Esophagus (tissue), 2 donors: Measurements from ENCODE around the gene TBPL2. TPM values are rescaled to one million over a fixed set of nuclear protein-coding genes. Genes with fewer than 3 reads are reported as not detected.
"Not testable (repeated sequence)": the region's sequence is repeated elsewhere in the genome, so short reads cannot be mapped to it uniquely, and the experiment has no call there.

Experiments
- H3K27ac ChIP-seq, 2 donors: one replicate each; pipeline ENCODE4 v1.5.1; 2013; ENCODE audit warnings: low read depth in 2 of 2, mild to moderate bottlenecking in 2 of 2, inconsistent platforms in 1 of 2, low read length in 1 of 2, moderate library complexity in 1 of 2
- H3K27me3 ChIP-seq, 2 donors: one replicate each; pipeline ENCODE4 v1.6.1; 2013; ENCODE audit warnings: low read length in 2 of 2, control low read depth in 1 of 2, mild to moderate bottlenecking in 1 of 2; ENCODE audit not compliant: insufficient read depth in 2 of 2, control insufficient read depth in 1 of 2
- H3K36me3 ChIP-seq, 2 donors: one replicate each; pipeline ENCODE4 v1.6.1; 2013; ENCODE audit warnings: low read length in 1 of 2; ENCODE audit not compliant: control insufficient read depth in 2 of 2, insufficient read depth in 2 of 2
- H3K4me1 ChIP-seq, 2 donors: one replicate each; pipeline ENCODE4 v1.6.1; 2013; ENCODE audit warnings: low read length in 1 of 2; ENCODE audit not compliant: control insufficient read depth in 2 of 2, insufficient read depth in 2 of 2
- H3K4me3 ChIP-seq, 2 donors: one replicate each; pipeline ENCODE4 v1.5.1; 2013; ENCODE audit warnings: low read length in 2 of 2, mild to moderate bottlenecking in 2 of 2, low read depth in 1 of 2, moderate library complexity in 1 of 2
- H3K9me3 ChIP-seq, 2 donors: one replicate each; pipeline ENCODE4 v1.6.1; 2013; ENCODE audit warnings: mild to moderate bottlenecking in 2 of 2, low read depth in 1 of 2, low read length in 1 of 2, moderate library complexity in 1 of 2; ENCODE audit not compliant: control insufficient read depth in 2 of 2, insufficient read depth in 1 of 2
- WGBS, 2 donors: extraction: QIAGEN DNeasy Blood & Tissue Kit; methylation state at CpG; one replicate each; pipeline ENCODE4 v1.1.7; 2013; 5-methylcytosine and 5-hydroxymethylcytosine counted together
- polyA plus RNA-seq, 2 donors: library from polyadenylated mRNA; stranded (reverse); fragments of 200-250 nt; gene quantifications; one replicate each; pipeline ENCODE4 v1.2.3, GENCODE V29; 2013
- donor health status: healthy with polysubstance abuse.
- donor health status: Bipolar disorder and iron deficiency.

TBPL2 gene
- polyA plus RNA-seq, 2 donors, result not detected

DNA sequence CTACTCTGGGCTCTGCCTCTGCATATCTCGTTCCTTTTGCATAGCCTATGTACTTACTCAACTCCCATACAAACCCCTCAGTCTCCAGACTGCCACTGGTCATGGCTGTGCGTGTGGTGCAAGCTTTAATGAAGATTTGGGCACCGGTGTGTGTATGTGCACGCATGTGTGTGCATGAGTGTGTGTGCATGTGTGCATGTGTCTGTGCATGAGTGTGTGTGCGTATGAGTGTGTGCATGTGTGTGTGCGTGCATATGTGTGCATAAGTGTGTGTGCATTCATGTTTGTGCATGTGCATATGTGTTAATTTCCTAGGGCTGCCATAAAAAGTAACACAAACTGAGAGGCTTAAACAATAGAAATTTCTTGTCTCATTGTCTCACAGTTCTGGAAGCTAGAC is 17.1 kb upstream of the TBPL2 start:
- 85 to 92% methylated on average over 6 of the region's 6 CpGs for WGBS, 2 donors

DNA sequence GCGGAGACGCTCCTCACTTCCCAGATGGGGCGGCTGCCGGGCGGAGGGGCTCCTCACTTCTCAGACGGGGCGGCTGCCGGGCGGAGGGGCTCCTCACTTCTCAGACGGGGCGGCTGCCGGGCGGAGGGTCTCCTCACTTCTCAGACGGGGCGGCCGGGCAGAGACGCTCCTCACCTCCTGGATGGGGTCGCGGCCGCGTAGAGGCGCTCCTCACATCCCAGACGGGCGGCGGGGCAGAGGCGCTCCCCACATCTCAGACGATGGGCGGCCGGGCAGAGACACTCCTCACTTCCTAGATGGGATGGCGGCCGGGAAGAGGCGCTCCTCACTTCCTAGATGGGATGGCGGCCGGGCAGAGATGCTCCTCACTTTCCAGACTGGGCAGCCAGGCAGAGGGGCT is 16.0 kb upstream of the TBPL2 start:
- not testable (repeated sequence) for H3K4me3 ChIP-seq, H3K27me3 ChIP-seq, H3K9me3 ChIP-seq, H3K36me3 ChIP-seq, H3K4me1 ChIP-seq, H3K27ac ChIP-seq
- 93 to 94% methylated on average over 16 to 28 of the region's 34 CpGs for WGBS, 2 donors

More for the DNA sequence above, 17.1 kb upstream of the TBPL2 start:
- H3K4me1 ChIP-seq, result peaks cover 5 to 6% of the 10 kb centered on the region in 2 donors
- no peaks in the 10 kb centered on the region for H3K36me3 ChIP-seq
- H3K27me3 ChIP-seq, result no peaks in the 10 kb centered on the region
- H3K9me3 ChIP-seq, result peaks cover 0 to 3% of the 10 kb centered on the region in 2 donors
- no peak overlapping the region for H3K4me3 ChIP-seq
- H3K27ac ChIP-seq, result no peak overlapping the region

DNA sequence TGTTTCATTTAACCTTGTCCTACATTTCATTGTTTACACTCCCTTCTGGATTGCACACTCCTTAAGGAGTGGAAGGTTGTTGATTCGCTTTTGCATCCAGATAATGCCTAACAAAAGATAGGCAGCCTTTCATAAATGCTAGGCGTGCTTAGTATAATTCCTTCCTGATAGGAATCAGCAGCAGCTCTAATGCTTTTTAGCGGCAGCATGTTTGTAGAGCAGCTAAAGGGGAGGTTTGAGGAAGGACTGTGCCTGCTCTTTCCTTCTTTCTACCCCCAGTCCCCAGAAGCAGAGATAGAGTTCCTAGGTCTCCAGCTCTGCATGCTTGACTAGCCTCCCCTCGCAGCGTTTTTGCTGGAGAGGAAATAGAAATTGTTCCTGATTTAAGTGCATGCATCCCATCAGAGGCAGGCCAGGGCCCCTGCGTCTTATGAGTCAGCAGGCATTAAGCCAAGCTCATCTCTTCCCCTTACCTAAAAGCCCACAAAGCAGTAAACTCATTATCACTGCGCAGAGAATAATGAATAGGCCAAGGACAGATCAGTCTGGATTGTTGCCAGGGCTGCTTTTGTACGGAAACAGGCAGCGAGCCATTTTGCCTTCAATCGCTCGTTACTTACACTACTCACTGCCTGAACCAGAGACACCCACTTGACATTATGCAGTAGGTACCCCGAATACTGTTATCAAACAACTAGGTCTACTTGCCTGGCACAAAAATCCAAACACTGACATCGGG is 14.0 kb upstream of the TBPL2 start:
- peak overlapping the region in 1 of 2 donors; percentile 11 for H3K27ac ChIP-seq
- H3K4me3 ChIP-seq, result no peak overlapping the region
- H3K36me3 ChIP-seq, result no peaks in the 10 kb centered on the region
- H3K4me1 ChIP-seq, result peaks cover 5 to 6% of the 10 kb centered on the region in 2 donors
- 18% methylated on average over 13 of the region's 13 CpGs for WGBS, 2 donors
- peaks cover 0 to 3% of the 10 kb centered on the region in 2 donors for H3K9me3 ChIP-seq
- no peaks in the 10 kb centered on the region for H3K27me3 ChIP-seq

DNA sequence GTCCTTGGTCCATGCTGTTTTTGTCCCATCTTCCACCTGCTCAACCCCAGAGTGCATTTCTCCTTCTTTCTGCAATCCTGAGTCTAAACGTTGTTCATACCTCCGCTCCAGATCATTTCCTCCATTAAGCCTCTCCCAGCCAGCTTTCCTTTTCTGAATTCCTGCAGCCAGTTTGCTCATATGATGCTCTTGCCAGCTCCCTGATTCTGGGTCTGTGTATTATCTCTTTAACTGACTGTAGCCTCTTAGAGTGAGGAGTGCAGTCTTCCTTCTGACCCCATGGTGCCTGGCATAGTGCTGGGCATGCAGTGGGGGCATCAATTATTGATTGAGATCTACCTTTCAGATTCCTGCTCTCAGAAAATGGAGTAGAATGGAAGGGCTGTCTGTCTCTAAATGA is 11.5 kb upstream of the TBPL2 start:
- no peaks in the 10 kb centered on the region for H3K9me3 ChIP-seq
- H3K4me1 ChIP-seq, result peaks cover 5 to 8% of the 10 kb centered on the region in 2 donors
- H3K36me3 ChIP-seq, result no peaks in the 10 kb centered on the region
- H3K27ac ChIP-seq, result no peak overlapping the region
- H3K27me3 ChIP-seq, result no peaks in the 10 kb centered on the region
- 48 to 52% methylated on average over 2 of the region's 2 CpGs for WGBS, 2 donors
- no peak overlapping the region for H3K4me3 ChIP-seq

DNA sequence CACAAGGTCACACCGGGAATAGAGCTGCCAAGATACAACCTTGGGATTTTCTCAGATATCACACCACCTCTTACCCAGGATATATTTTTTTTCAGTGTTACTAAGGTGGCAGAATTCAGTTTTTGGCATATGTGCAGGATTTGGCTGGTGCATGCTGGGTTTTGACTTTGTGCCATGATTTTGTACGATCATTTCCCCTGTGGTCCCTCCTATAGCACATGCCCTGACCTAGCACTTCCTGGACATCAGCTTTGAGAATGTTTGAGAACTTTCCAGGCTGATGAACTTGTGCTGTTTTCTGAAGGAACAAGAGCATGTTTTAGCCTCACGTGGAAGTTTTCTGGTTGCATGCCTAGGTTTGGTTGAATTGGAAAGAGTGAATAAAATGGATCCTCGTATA is 11.0 kb upstream of the TBPL2 start:
- no peaks in the 10 kb centered on the region for H3K9me3 ChIP-seq
- 31% methylated on average over 4 of the region's 4 CpGs for WGBS, 2 donors
- H3K27ac ChIP-seq, result peak overlapping the region in 1 of 2 donors; percentile 16
- H3K27me3 ChIP-seq, result no peaks in the 10 kb centered on the region
- peaks cover 5 to 8% of the 10 kb centered on the region in 2 donors for H3K4me1 ChIP-seq
- H3K4me3 ChIP-seq, result no peak overlapping the region
- no peaks in the 10 kb centered on the region for H3K36me3 ChIP-seq

DNA sequence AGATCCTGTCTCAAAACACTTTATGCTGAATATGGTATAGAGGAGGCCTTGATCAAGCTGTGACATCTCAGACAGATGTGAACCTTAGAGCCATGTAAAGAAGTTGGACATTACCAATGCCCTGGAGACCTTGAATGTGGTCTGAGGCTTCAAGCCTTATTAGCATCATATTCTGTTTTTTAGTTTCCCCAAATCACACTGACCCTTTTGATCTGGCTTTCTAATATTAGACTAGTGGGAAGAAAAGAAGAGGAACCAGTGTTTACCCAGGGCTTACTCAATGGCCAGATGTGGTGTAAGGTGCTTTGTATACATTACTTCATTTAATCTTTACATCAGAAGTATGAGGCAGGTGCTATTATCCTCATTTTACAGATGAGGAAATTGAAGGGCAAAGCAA is 10.6 kb upstream of the TBPL2 start:
- Histone ChIP-seq H3K27me3 (no peaks in the 10 kb centered on the region), H3K36me3 (no peaks in the 10 kb centered on the region), H3K9me3 (no peaks in the 10 kb centered on the region), H3K4me1 (peaks cover 5 to 8% of the 10 kb centered on the region in 2 donors), H3K27ac (no peak overlapping the region), H3K4me3 (no peak overlapping the region)

DNA sequence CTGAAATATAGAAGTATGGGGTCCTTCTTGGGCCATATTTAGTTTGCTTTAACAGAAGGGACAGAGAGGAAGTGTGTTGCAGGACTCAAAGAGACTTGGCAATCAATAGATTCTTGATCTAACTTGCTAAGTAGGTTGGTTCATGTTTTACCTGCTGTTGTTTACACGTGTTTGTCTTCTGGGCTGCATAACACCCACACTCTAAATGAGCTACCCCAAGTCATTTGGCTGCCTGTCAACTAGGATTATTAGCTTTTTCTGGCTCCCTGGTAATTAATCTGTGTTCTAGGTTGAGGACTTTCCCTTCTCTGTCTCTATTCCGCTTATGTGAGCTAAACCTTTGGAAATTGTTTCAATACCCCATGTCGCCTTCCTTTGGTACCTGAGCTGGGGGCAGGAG is 10.1 kb upstream of the TBPL2 start:
- Histone ChIP-seq H3K27me3 (no peaks in the 10 kb centered on the region), H3K36me3 (no peaks in the 10 kb centered on the region), H3K9me3 (no peaks in the 10 kb centered on the region), H3K4me1 (peaks cover 5 to 8% of the 10 kb centered on the region in 2 donors), H3K4me3 (no peak overlapping the region), H3K27ac (no peak overlapping the region)
- 46 to 51% methylated on average over 3 of the region's 3 CpGs for WGBS, 2 donors

DNA sequence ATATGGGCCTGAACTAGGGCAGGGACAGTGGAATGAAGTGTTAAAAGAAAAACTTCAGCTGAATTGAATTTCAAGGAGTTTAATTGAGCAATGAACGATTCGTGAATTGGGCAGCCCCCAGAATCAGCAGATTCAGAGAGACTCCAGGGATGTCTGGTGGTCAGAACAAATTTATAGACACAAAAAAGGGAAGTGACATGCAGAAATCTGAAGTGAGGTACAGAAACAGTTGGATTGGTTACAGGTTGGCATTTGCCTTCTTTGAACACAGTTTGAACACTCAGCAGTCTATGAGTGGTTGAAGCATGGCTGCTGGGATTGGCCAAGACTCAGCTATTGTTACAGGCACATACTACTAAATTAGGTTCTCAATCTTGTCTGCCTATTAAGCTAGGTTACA is 9.7 kb upstream of the TBPL2 start:
- H3K36me3 ChIP-seq, result no peaks in the 10 kb centered on the region
- no peaks in the 10 kb centered on the region for H3K27me3 ChIP-seq
- peaks cover 5 to 8% of the 10 kb centered on the region in 2 donors for H3K4me1 ChIP-seq
- H3K9me3 ChIP-seq, result no peaks in the 10 kb centered on the region
- H3K27ac ChIP-seq, result peak overlapping the region in 1 of 2 donors; percentile 41
- WGBS, 2 donors, result 39 to 62% methylated on average over 2 of the region's 2 CpGs
- H3K4me3 ChIP-seq, result no peak overlapping the region

DNA sequence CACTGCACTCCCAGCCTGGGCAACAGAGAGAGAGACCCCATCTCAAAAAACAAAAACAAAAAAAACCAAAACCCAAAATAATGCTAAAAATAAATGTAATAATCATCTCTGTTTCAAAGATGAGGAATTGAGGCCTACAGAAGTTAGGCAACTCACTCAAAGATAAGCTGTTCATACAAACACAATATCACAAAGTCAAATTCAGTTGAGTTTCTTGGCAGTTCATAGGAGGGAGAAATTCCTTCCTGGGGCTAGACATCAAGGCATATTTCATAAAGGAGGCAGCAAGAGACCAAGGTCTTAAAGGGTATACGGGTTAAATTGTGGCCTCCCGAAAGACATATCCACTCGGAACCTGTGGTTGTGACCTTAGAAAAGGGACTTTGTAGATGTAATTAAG is 8.7 kb upstream of the TBPL2 start:
- peaks cover 0 to 2% of the 10 kb centered on the region in 2 donors for H3K4me1 ChIP-seq
- H3K9me3 ChIP-seq, result no peaks in the 10 kb centered on the region
- no peaks in the 10 kb centered on the region for H3K27me3 ChIP-seq
- H3K36me3 ChIP-seq, result no peaks in the 10 kb centered on the region
- no peak overlapping the region for H3K4me3 ChIP-seq
- H3K27ac ChIP-seq, result no peak overlapping the region
- 84% methylated on average over 3 of the region's 3 CpGs for WGBS, 2 donors

DNA sequence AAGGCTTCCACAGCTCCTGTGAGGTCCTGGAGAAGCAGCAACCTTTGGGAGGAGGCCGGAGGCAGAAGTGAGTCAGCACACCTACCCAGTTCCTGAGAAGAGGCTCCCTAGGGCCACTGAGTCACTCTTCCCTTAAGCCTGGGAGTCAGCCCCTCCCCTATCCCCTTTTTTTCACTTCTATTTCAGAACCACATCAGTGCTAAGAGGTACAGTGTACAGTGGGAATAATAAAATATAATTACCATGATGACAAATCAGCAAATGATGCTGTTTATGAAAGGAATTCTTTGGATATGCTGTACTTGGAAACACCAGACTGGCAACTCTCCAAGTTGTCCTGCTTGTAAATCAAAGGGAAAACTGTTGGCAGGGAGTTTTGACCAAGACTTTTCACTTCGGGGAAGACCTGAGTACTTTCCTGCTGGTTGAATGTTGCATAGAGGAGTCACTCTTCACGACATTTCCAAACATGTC is 7.8 kb upstream of the TBPL2 start:
- no peak overlapping the region for H3K4me3 ChIP-seq
- peaks cover 0 to 2% of the 10 kb centered on the region in 2 donors for H3K4me1 ChIP-seq
- no peaks in the 10 kb centered on the region for H3K9me3 ChIP-seq
- H3K27me3 ChIP-seq, result no peaks in the 10 kb centered on the region
- H3K27ac ChIP-seq, result peak overlapping the region in 1 of 2 donors; percentile 30
- WGBS, 2 donors, result 20 to 36% methylated on average over 3 of the region's 3 CpGs
- H3K36me3 ChIP-seq, result no peaks in the 10 kb centered on the region
